CD4-positive, CD25-positive, alpha-beta regulatory T cell (primary cell): ENCODE measurements around the gene LRFN3. TPM values are rescaled to one million over a fixed set of nuclear protein-coding genes. Genes with fewer than 3 reads are reported as not detected.
A peak's percentile ranks its signal among the peaks of the same experiment; 100 is the strongest.

Experiments
- ATAC-seq, 2 donors: fragments of 150-1000 bp; cut with Tn5 transposase; one replicate each; pipeline ENCODE4 v1.10.0; 2021; ENCODE audit warnings: low read depth in 2 of 2, moderate number of reproducible peaks in 2 of 2, moderate library complexity in 1 of 2
- DNase-seq, 3 donors: peaks; one replicate each; pipeline versions ENCODE4 v3.0.0 to v3.0.0-alpha.2; 2012 to 2022; ENCODE audit warnings: mixed read lengths in 1 of 3
- H3K27ac ChIP-seq: one replicate; pipeline ENCODE4 v1.7.0; 2013; ENCODE audit warnings: mild to moderate bottlenecking, low read length; ENCODE audit not compliant: insufficient read depth, poor library complexity, severe bottlenecking
- H3K27me3 ChIP-seq: one replicate; pipeline ENCODE4 v1.7.0; 2013; ENCODE audit warnings: low read length; ENCODE audit not compliant: control insufficient read depth, insufficient read depth
- H3K36me3 ChIP-seq: one replicate; pipeline ENCODE4 v1.7.0; 2013; ENCODE audit warnings: mild to moderate bottlenecking, low read length, moderate library complexity; ENCODE audit not compliant: control insufficient read depth, insufficient read depth
- H3K4me1 ChIP-seq: 2 replicates; pipeline ENCODE4 v1.7.0; 2013; ENCODE audit warnings: mild to moderate bottlenecking, low read length; ENCODE audit not compliant: insufficient read depth, control insufficient read depth, poor library complexity, severe bottlenecking
- H3K4me3 ChIP-seq: one replicate; pipeline ENCODE4 v1.7.0; 2013; ENCODE audit warnings: low read depth, mild to moderate bottlenecking, low read length, moderate library complexity
- H3K9me3 ChIP-seq, 2 experiments: 1 replicate in 1 of 2; 2 replicates in 1 of 2; pipeline ENCODE4 v1.7.0; 2013; ENCODE audit warnings: low read length in 2 of 2, mild to moderate bottlenecking in 1 of 2, moderate library complexity in 1 of 2; ENCODE audit not compliant: control insufficient read depth in 2 of 2
- H3K27ac Mint-ChIP-seq, 3 donors: one replicate each; pipeline ENCODE4 v1.8.0; 2020 to 2022; ENCODE audit warnings: mild to moderate bottlenecking in 3 of 3, mixed read lengths in 3 of 3, moderate library complexity in 2 of 3
- H3K27me3 Mint-ChIP-seq: one replicate; pipeline ENCODE4 v1.8.0; 2022; ENCODE audit warnings: mild to moderate bottlenecking, mixed read lengths
- H3K36me3 Mint-ChIP-seq: one replicate; pipeline ENCODE4 v1.8.0; 2020; ENCODE audit warnings: mixed read lengths
- H3K4me1 Mint-ChIP-seq, 4 donors: one replicate each; pipeline ENCODE4 v1.8.0; 2020 to 2022; ENCODE audit warnings: mixed read lengths in 4 of 4, mild to moderate bottlenecking in 1 of 4
- H3K4me3 Mint-ChIP-seq, 4 donors: one replicate each; pipeline ENCODE4 v1.8.0; 2020 to 2022; ENCODE audit warnings: mild to moderate bottlenecking in 4 of 4, mixed read lengths in 4 of 4, moderate library complexity in 3 of 4
- H3K9me3 Mint-ChIP-seq, 7 donors: one replicate each; pipeline ENCODE4 v1.8.0; 2020 to 2022; ENCODE audit warnings: mixed read lengths in 7 of 7, mild to moderate bottlenecking in 3 of 7, moderate library complexity in 2 of 7
- polyA plus RNA-seq, 4 donors: library from polyadenylated mRNA; unstranded; fragments of 300-500 nt; fragmentation: Illumina TruSeq; gene quantifications; one replicate each; pipeline ENCODE4 v1.2.3, GENCODE V29; 2021
- total RNA-seq: library from RNA; stranded (reverse); gene quantifications from one replicate; pipeline ENCODE4 v1.2.3, GENCODE V29; 2022

Gene LRFN3
- total and polyA plus RNA-seq, 5 donors from 2014 or later, result 0.63 to 7.7 (median 0.94) TPM

GRCh38 chr19:35991731-35992450 is 55.7 kb downstream of the LRFN3 start:
- Mint-ChIP-seq H3K4me3 (peak overlapping the region; percentile 21 to 77 (median 48)), H3K27ac (no peak overlapping the region), H3K36me3 (no peaks in the 10 kb centered on the region), H3K4me1 (peaks cover 0 to 26% (median 15%) of the 10 kb centered on the region in 4 donors), H3K9me3 (peaks cover 0 to 2% (median 0%) of the 10 kb centered on the region in 7 donors), H3K27me3 (peaks cover 18% of the 10 kb centered on the region)
- no peak for ATAC-seq
- H3K36me3 ChIP-seq, result no peaks in the 10 kb centered on the region
- peaks cover 26% of the 10 kb centered on the region for H3K4me1 ChIP-seq
- no peak overlapping the region for H3K4me3 ChIP-seq
- no peaks in the 10 kb centered on the region for H3K9me3 ChIP-seq
- DNase-seq, result no peak
- no peaks in the 10 kb centered on the region for H3K27me3 ChIP-seq
- no peak overlapping the region for H3K27ac ChIP-seq

GRCh38 chr19:35992907-35993765 is 57.0 kb downstream of the LRFN3 start:
- Histone ChIP-seq H3K4me1 (peaks cover 23% of the 10 kb centered on the region), H3K36me3 (peaks cover 5% of the 10 kb centered on the region), H3K27ac (no peak overlapping the region), H3K4me3 (no peak overlapping the region), H3K27me3 (no peaks in the 10 kb centered on the region), H3K9me3 (no peaks in the 10 kb centered on the region)
- H3K27ac Mint-ChIP-seq, result peak overlapping the region in 1 of 3 donors; percentile 32
- peaks cover 0 to 31% (median 21%) of the 10 kb centered on the region in 4 donors for H3K4me1 Mint-ChIP-seq
- H3K9me3 Mint-ChIP-seq, result peaks cover 0 to 2% (median 0%) of the 10 kb centered on the region in 7 donors
- H3K36me3 Mint-ChIP-seq, result peaks cover 6% of the 10 kb centered on the region
- ATAC-seq, result no peak
- H3K27me3 Mint-ChIP-seq, result peaks cover 7% of the 10 kb centered on the region
- no peak for DNase-seq
- H3K4me3 Mint-ChIP-seq, result peak overlapping the region; percentile 26 to 91 (median 56)

GRCh38 chr19:35993923-35994598 is 57.9 kb downstream of the LRFN3 start:
- H3K27ac ChIP-seq, result peak overlapping the region; percentile 75
- Mint-ChIP-seq H3K4me3 (peak overlapping the region; percentile 84 to 98 (median 92)), H3K27ac (peak overlapping the region in 2 of 3 donors; percentile 90 to 99), H3K9me3 (no peaks in the 10 kb centered on the region), H3K36me3 (peaks cover 6% of the 10 kb centered on the region), H3K27me3 (no peaks in the 10 kb centered on the region), H3K4me1 (peaks cover 0 to 33% (median 21%) of the 10 kb centered on the region in 4 donors)
- no peaks in the 10 kb centered on the region for H3K27me3 ChIP-seq
- H3K4me1 ChIP-seq, result peaks cover 23% of the 10 kb centered on the region
- DNase-seq, result no peak
- H3K4me3 ChIP-seq, result no peak overlapping the region
- H3K9me3 ChIP-seq, result no peaks in the 10 kb centered on the region
- no peak for ATAC-seq
- peaks cover 5% of the 10 kb centered on the region for H3K36me3 ChIP-seq

Other genes starting within 250 kb of the LRFN3 start
- 42.0 TPM for gene ZBTB32, start 231.8 kb upstream of the LRFN3 start, total RNA-seq
- 1 to 10 TPM; 3.1 to 5.3 (median 4.6) TPM for gene ZBTB32, start 231.8 kb upstream of the LRFN3 start, polyA plus RNA-seq
- 73.0 TPM for gene KMT2B, start 218.4 kb upstream of the LRFN3 start, total RNA-seq
- gene KMT2B, start 218.4 kb upstream of the LRFN3 start, polyA plus RNA-seq, result 1 to 10 TPM in 1 of 4 donors, under 1 TPM in 3; 0.45 to 1.1 (median 0.68) TPM
- 80.5 TPM for gene IGFLR1, start 193.9 kb upstream of the LRFN3 start, total RNA-seq
- gene IGFLR1, start 193.9 kb upstream of the LRFN3 start, polyA plus RNA-seq, result 100 to 1,000 TPM; 109 to 151 (median 125) TPM
- 70.8 TPM for gene U2AF1L4, start 191.0 kb upstream of the LRFN3 start, total RNA-seq
- gene U2AF1L4, start 191.0 kb upstream of the LRFN3 start, polyA plus RNA-seq, result 10 to 100 TPM; 48.4 to 66.5 (median 58.5) TPM
- 21.1 TPM for gene PSENEN, start 190.7 kb upstream of the LRFN3 start, total RNA-seq
- gene PSENEN, start 190.7 kb upstream of the LRFN3 start, polyA plus RNA-seq, result 10 to 100 TPM; 66.1 to 99.6 (median 72.9) TPM
- 11.7 TPM for gene LIN37, start 187.8 kb upstream of the LRFN3 start, total RNA-seq
- 10 to 100 TPM in 3 of 4 donors, 1 to 10 TPM in 1; 9.9 to 16.5 (median 11.8) TPM for gene LIN37, start 187.8 kb upstream of the LRFN3 start, polyA plus RNA-seq
- not detected for gene HSPB6, start 179.3 kb upstream of the LRFN3 start, total RNA-seq
- gene HSPB6, start 179.3 kb upstream of the LRFN3 start, polyA plus RNA-seq, result not detected
- 39.5 TPM for gene PROSER3, start 178.2 kb upstream of the LRFN3 start, total RNA-seq
- 1 to 10 TPM; 4.3 to 6.4 (median 5.0) TPM for gene PROSER3, start 178.2 kb upstream of the LRFN3 start, polyA plus RNA-seq
- 46.7 TPM for gene ARHGAP33, start 160.8 kb upstream of the LRFN3 start, total RNA-seq
- gene ARHGAP33, start 160.8 kb upstream of the LRFN3 start, polyA plus RNA-seq, result under 1 TPM in 1 of 4 donors, not detected in 3; 0.40 TPM
- not detected for gene PRODH2, start 123.5 kb upstream of the LRFN3 start, total RNA-seq
- gene PRODH2, start 123.5 kb upstream of the LRFN3 start, polyA plus RNA-seq, result not detected
- gene NPHS1, start 83.9 kb upstream of the LRFN3 start, total RNA-seq, result not detected
- gene NPHS1, start 83.9 kb upstream of the LRFN3 start, polyA plus RNA-seq, result not detected
- not detected for gene KIRREL2, start 79.5 kb upstream of the LRFN3 start, total RNA-seq
- gene KIRREL2, start 79.5 kb upstream of the LRFN3 start, polyA plus RNA-seq, result not detected
- gene APLP1, start 67.8 kb upstream of the LRFN3 start, total RNA-seq, result not detected
- not detected for gene APLP1, start 67.8 kb upstream of the LRFN3 start, polyA plus RNA-seq
- gene NFKBID, start 35.8 kb upstream of the LRFN3 start, total RNA-seq, result 120 TPM
- gene NFKBID, start 35.8 kb upstream of the LRFN3 start, polyA plus RNA-seq, result 1 to 10 TPM; 2.7 to 4.2 (median 3.6) TPM
- 104 TPM for gene HCST, start 33.8 kb upstream of the LRFN3 start, total RNA-seq
- gene HCST, start 33.8 kb upstream of the LRFN3 start, polyA plus RNA-seq, result 100 to 1,000 TPM; 640 to 863 (median 760) TPM
- not detected for gene TYROBP, start 28.1 kb upstream of the LRFN3 start, total RNA-seq
- gene TYROBP, start 28.1 kb upstream of the LRFN3 start, polyA plus RNA-seq, result 1 to 10 TPM in 3 of 4 donors, under 1 TPM in 1; 0.49 to 6.9 (median 2.1) TPM
- gene SDHAF1, start 58.8 kb downstream of the LRFN3 start, total RNA-seq, result 11.8 TPM
- 10 to 100 TPM; 44.0 to 71.2 (median 67.4) TPM for gene SDHAF1, start 58.8 kb downstream of the LRFN3 start, polyA plus RNA-seq
- 1.5 TPM for gene SYNE4, start 72.4 kb downstream of the LRFN3 start, total RNA-seq
- gene SYNE4, start 72.4 kb downstream of the LRFN3 start, polyA plus RNA-seq, result under 1 TPM in 1 of 4 donors, not detected in 3; 0.40 TPM
- gene ALKBH6, start 77.8 kb downstream of the LRFN3 start, total RNA-seq, result 35.8 TPM
- gene ALKBH6, start 77.8 kb downstream of the LRFN3 start, polyA plus RNA-seq, result 10 to 100 TPM; 18.3 to 32.7 (median 24.8) TPM
- 1.4 TPM for gene CLIP3, start 96.5 kb downstream of the LRFN3 start, total RNA-seq
- 1 to 10 TPM in 1 of 4 donors, under 1 TPM in 3; 0.38 to 1.3 (median 0.61) TPM for gene CLIP3, start 96.5 kb downstream of the LRFN3 start, polyA plus RNA-seq
- gene THAP8, start 117.9 kb downstream of the LRFN3 start, total RNA-seq, result 2.9 TPM
- 1 to 10 TPM; 3.5 to 8.2 (median 6.7) TPM for gene THAP8, start 117.9 kb downstream of the LRFN3 start, polyA plus RNA-seq
- 6.8 TPM for gene WDR62, start 118.5 kb downstream of the LRFN3 start, total RNA-seq
- gene WDR62, start 118.5 kb downstream of the LRFN3 start, polyA plus RNA-seq, result under 1 TPM in 3 of 4 donors, not detected in 1; 0.21 to 0.46 (median 0.44) TPM
- gene OVOL3, start 174.8 kb downstream of the LRFN3 start, total RNA-seq, result not detected
- not detected for gene OVOL3, start 174.8 kb downstream of the LRFN3 start, polyA plus RNA-seq
- 29.4 TPM for gene POLR2I, start 178.5 kb downstream of the LRFN3 start, total RNA-seq
- 100 to 1,000 TPM; 128 to 185 (median 160) TPM for gene POLR2I, start 178.5 kb downstream of the LRFN3 start, polyA plus RNA-seq
- gene TBCB, start 179.1 kb downstream of the LRFN3 start, total RNA-seq, result 129 TPM
- 100 to 1,000 TPM; 235 to 346 (median 289) TPM for gene TBCB, start 179.1 kb downstream of the LRFN3 start, polyA plus RNA-seq
- 262 TPM for gene CAPNS1, start 203.7 kb downstream of the LRFN3 start, total RNA-seq
- 100 to 1,000 TPM; 105 to 185 (median 140) TPM for gene CAPNS1, start 203.7 kb downstream of the LRFN3 start, polyA plus RNA-seq
- gene COX7A1, start 216.1 kb downstream of the LRFN3 start, total RNA-seq, result not detected
- not detected for gene COX7A1, start 216.1 kb downstream of the LRFN3 start, polyA plus RNA-seq